Measurements from ENCODE around the gene RNPS1. TPM values are rescaled to one million over a fixed set of nuclear protein-coding genes. Genes with fewer than 3 reads are reported as not detected.

Gene RNPS1
- total and polyA plus RNA-seq, 2 donors (not counting 3 experiments of a cell fraction or from before 2014, with no cell fraction given) = 206 to 209 TPM

GRCh38 chr16:2277466-2278271 lies 9.7 kb upstream of the RNPS1 start:
- dilution Hi-C loops (cut with MboI; ENCODE audit: extremely low pct_ligation_motif_present, low sequenced_read_pairs) = no loop called here
- FAIRE-seq = no peak
- POLR2A ChIA-PET = no interaction called here

More at GRCh38 chr16:2277466-2278271, 9.7 kb upstream of the RNPS1 start:
- Histone ChIP-seq H3K79me2 (ENCODE audit: control insufficient read depth, insufficient read depth, low read length) (no peaks in the 10 kb centered on the region), H3K4me3 (replicated peaks in 1 of 3; ENCODE audit: insufficient read depth in 1 of 3, low read depth in 1 of 3, low read length in 3 of 3) (no peak overlapping the region), H3K27ac (ENCODE audit: insufficient read depth, low read depth, low read length) (no peak overlapping the region), H3K9ac (replicated peaks; ENCODE audit: extremely low read depth, insufficient read depth, low read length) (no peak overlapping the region), H3K36me3 (ENCODE audit: control insufficient read depth in 2 of 2, extremely low read depth in 1 of 2, insufficient read depth in 2 of 2, low read length in 2 of 2) (peaks cover 0 to 5% of the 10 kb centered on the region in 2 experiments), H3K27me3 (ENCODE audit: control insufficient read depth in 2 of 2, insufficient read depth in 2 of 2, low read length in 2 of 2) (no peaks in the 10 kb centered on the region), H2AFZ (ENCODE audit: low read depth, low read length) (no peak overlapping the region), H4K20me1 (replicated peaks; ENCODE audit: control insufficient read depth, extremely low read depth, insufficient read depth, low read length) (no peaks in the 10 kb centered on the region), H3K9me1 (replicated peaks; ENCODE audit: control insufficient read depth, extremely low read depth, insufficient read depth, low read length) (no peaks in the 10 kb centered on the region), H3K4me2 (ENCODE audit: insufficient read depth, low read length) (no peak overlapping the region), H3K9me3 (replicated peaks; ENCODE audit: control insufficient read depth, insufficient read depth, low read length) (no peaks in the 10 kb centered on the region), H3K4me1 (ENCODE audit: control insufficient read depth, extremely low read depth, insufficient read depth, low read length) (no peaks in the 10 kb centered on the region)
- TF ChIP-seq GATA2 (IDR thresholded peaks at IDR 0.05; ENCODE audit: insufficient read depth, insufficient read length, low read depth, low read length) (no peak), EZH2 (IDR thresholded peaks at IDR 0.05; ENCODE audit: borderline replicate concordance, low read depth, low read length, severe bottlenecking) (no peak), MYC (IDR thresholded peaks at IDR 0.05; ENCODE audit: low read depth, low read length) (no peak), CTCF (IDR thresholded peaks at IDR 0.05; ENCODE audit: extremely low read depth in 1 of 2, insufficient read depth in 1 of 2, low read depth in 1 of 2, low read length in 2 of 2) (no peak), POLR2A (IDR thresholded peaks at IDR 0.05; ENCODE audit: low read depth, low read length) (no peak), JUN (IDR thresholded peaks at IDR 0.05; ENCODE audit: borderline replicate concordance, insufficient read depth, insufficient read length, low read depth) (no peak)
- no TSS peak for BruUV-seq (replicated peaks)
- CTCF ChIA-PET = no interaction called here
- no peak for DNase-seq (ENCODE audit: low read depth, low spot score)
- intact Hi-C loops (cut with micrococcal nuclease) = no loop called here

Measured in endothelial cell of umbilical vein (primary cell).